SH-SY5Y (cell line): ENCODE data around the gene SCYGR2.

Source experiments
- GATA2 ChIP-seq: IDR thresholded peaks from 2 replicates; pipeline ENCODE4 v1.6.1; 2011; ENCODE audit warnings: mild to moderate bottlenecking, low read depth, low read length
- GATA3 ChIP-seq: IDR thresholded peaks from 2 replicates; pipeline ENCODE4 v1.6.1; 2011; ENCODE audit warnings: low read depth, mild to moderate bottlenecking, low read length, moderate library complexity

The SCYGR2 gene

DNA sequence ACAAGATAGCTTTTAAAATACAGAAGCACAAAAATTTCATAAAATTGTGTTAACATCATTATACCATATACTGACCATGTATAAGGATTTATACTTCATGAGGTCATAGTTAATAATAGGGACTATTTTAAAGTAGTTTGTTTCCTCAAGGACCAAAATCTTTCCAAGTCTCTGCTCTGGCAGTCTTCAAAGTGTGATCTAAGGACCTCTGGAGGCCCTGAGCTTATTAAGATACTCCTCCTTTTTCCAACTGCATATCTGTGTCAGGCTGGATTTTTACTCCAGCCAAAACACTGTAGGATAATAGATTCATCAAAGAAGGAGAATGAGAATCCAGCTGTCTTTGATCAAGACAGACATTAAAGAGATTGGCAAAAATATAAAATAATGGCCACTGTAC is 1.7 kb upstream of the SCYGR2 start:
- TF ChIP-seq GATA2 (no peak), GATA3 (no peak)

DNA sequence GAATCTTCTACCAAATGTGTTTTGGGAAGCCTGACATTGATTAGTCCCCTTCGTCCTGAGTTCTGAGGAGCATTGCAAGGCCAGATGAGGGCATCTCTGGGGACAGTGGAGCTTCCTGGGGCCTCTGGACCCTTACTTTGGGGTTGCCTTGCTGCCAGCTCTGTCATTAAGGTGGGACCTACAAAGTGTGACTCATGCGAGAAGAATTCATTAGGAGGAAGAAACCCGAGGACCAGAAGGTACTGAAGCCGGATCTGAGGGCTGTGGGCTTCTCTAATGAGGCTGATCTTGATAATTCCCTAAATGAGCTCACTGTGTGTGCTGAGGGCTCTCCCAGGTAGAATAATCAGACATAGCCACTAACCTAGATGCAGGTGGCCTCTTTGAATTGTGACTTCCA is 695 bp upstream of the SCYGR2 start:
- TF ChIP-seq GATA2 (no peak), GATA3 (no peak)

DNA sequence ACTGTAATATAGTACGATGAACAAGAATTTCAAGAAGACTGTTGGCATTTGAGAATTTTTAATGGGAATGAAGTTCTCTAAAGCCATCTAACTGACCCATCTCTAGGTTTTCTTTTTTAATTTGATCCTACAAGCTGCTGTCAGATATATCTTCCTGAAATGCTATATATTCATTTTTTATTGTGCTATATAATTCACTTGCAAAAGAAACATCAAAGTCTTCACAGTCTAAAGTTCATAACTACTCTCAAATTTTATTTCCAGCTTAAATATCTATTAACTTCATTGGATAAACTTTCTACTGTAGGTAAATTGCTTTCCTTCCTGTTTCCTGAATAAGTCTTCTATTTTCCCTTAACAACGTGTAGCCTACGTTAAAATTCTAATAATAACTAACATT is 3.7 kb downstream of the SCYGR2 start:
- TF ChIP-seq GATA2 (no peak), GATA3 (no peak)

DNA sequence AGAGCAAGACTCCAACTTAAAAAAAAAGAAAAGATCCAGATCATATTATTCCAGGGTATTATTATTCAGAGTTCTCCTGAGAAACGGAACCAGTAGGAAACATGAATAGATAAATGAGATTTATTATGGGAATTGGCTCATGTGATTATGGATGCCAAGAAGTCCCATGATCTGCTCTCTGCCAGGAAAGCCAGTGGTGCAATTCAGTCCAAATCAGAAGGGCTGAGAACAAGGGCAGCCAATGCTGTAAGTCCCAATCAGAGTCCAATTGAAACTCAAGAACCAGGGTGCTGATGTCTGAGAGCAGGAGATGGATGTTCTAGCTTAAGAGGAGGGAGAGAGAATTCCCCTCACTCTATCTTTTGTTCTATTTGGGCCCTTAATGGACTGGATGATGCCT is 7.8 kb downstream of the SCYGR2 start:
- TF ChIP-seq GATA2: no peak
- no peak for TF ChIP-seq GATA3

DNA sequence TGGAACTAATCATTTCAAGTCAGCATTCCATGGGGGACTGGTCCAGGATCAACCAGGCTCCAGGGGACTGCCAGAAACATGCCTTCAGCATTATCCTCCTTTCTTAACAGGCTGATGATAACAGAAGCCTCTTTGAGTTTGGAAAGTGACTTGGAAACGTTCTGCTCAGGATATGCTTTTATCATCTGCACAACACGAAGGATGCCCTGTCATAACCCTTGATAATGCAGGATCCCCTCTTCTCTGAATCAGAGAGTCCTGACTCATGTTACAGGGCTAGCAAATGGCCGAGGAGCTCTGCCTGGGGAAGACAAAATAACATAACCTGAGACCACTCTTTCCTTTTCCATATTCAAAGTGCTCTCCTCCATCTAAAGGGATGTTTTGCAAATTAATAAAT is 9.2 kb downstream of the SCYGR2 start:
- TF ChIP-seq GATA3: no peak
- TF ChIP-seq GATA2: no peak

DNA sequence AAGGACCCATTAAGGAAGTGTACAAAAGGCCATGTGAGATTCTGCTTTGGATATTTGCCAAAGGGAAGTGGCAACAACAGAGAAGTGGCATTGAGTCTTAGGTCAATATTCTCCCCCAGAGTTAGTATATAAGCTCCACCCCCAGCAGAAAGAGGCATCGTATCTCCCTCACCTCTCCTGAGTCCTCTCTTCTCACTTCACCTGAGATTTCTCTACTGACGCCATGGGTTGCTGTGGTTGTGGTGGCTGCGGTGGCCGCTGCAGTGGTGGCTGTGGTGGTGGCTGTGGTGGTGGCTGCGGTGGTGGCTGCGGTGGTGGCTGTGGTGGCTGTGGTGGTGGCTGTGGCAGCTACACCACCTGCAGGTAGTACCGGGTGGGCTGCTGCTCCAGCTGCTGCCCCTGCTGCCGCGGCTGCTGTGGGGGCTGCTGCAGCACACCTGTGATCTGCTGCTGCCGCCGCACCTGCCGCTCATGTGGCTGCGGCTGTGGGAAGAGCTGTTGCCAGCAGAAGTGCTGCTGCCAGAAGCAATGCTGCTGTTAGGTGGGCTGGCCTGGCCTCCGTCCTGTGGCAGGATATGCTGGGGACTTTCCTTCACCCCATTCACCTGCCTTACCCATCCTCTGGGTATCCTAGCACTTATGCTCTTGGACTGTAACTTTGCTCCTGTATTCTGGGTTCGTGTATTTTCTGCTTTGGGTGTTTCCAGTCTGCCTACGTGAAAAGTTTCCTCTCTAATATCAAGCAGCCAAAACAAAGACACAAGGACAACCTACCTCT is 10.1 kb downstream of the SCYGR2 start:
- TF ChIP-seq GATA2 (no peak), GATA3 (no peak)

DNA sequence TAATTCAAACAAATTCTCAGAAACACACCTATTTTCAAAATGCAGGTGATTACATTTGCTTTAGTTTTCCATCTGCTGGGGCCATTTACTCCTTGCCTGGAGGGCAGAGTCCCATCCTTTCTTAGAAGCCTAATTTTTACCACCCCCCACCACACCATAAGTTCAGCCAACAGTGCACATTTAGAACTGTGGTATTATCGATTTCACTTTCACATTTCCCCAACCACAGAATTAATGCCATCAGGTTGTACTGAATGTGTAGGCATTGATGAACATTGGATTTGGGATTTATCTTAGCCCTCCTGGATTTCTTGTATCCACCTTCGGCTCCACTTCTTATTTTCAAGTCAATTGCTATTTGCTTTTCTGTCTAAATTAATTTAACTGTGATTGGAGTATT is 11.4 kb downstream of the SCYGR2 start:
- TF ChIP-seq GATA2 (no peak), GATA3 (no peak)

DNA sequence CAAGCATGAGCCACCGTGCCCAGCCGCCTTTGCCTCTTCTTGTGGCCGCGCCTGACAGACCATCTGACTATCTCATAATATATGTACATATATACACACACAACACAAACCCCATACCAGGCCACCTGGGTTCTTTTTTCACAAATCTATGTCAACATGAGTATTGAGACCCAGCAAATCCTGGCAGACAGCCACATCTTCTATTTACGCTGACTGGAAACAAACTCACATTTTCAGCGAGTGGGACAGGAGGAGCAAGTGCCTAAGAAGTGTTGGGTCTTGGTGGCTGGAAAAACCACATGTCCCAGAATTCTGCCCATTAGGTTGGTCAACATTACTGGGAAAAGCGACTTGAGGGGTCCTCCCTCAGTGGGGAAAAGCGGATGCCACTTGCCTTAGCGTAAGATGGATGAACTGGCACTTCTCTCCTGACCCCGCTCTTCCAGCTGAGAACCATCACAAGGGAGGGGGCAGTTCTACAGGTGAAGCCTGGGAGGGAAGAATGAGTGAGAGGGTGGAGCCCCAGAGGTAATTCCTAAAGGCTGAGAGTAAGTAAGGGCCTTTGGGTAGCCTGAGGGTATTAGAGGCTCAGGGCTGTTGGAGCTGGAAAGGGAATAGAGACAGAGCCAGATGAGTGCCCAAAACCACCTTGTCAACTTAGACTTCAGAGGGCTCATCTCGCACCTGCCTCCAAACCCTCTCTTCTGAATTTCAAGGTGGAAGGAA is 14.0 kb downstream of the SCYGR2 start:
- TF ChIP-seq GATA3: no peak
- TF ChIP-seq GATA2: no peak

DNA sequence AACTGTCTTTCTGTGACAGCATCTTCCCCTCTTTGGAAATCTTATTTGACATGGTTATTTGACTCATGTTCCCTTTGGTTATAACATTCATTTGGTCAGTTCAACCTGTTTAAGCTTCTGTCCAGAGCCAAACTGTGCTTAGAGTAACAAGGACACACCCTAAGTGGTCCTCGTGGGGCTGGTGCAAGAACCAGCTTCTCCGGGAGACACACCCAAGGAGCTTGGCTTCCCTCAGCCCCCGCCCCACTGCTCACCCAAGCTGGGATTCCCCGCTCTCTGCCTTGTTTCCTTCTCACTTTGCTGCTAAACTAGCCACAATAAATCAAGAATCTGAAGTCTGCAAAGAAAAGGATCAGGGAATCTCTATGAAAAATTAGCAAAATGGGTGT is 14.6 kb downstream of the SCYGR2 start:
- TF ChIP-seq GATA3 (no peak), GATA2 (no peak)

DNA sequence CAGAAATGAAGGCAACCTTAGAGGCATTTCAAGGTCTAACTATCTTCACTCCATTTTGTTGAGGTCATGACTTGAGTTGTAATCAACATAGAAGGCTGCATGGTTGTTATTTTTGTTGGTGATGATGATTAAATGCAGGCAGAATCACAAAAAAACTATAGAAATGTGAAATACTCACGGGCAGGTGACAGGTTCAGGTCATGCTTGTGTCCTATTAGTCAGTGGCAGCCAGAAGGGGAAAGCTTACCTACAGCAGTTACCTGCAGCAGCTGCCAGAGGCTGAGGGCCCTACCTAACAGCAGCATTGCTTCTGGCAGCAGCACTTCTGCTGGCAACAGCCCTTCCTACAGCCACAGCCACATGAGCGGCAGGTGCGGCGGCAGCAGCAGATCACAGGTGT is 15.6 kb downstream of the SCYGR2 start:
- TF ChIP-seq GATA2: no peak
- no peak for TF ChIP-seq GATA3

DNA sequence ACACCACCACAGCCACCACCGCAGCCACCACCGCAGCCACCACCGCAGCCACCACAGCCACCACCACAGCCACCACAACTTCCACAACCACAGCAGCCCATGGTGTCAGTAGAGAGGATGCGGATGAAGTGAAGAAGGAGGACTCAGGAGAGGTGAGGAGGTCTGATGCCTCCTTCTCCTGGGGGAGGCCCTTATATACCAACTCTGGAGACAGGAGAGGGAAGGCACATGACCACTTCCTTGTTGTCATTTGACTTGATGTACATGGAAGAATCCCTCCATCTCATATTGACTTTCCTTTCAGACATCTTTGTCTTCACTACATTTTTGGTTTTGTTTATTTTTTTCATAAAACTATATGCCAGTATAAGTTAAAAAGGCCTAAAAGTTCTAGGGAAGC is 16.0 kb downstream of the SCYGR2 start, which contains the start of gene SCYGR3:
Gene SCYGR3 (minus strand): TSS at position 101 of the 400 bp plus-strand sequence. CDS start 0 bp downstream, at position 101.
- TF ChIP-seq GATA2: no peak
- TF ChIP-seq GATA3: no peak

DNA sequence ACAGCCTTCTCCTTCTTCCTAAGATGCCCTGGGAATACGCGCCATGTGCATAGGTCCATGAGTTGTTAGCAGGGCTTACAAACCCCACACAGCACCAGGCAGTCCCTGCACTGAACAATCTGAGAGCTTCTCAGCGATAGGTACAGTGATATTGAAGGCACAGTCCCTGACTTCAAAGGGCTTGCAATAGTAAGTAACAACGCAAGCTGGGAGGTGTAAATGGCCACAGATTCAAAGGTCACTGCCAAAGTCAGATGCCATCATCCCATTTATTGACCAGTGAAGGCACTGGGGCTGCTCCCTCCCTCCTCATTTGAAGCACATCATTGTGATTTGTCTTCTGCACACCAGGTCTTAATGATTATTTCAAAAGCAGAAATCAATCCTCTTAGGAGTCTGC is 16.5 kb downstream of the SCYGR2 start:
- TF ChIP-seq GATA2: no peak
- no peak for TF ChIP-seq GATA3

DNA sequence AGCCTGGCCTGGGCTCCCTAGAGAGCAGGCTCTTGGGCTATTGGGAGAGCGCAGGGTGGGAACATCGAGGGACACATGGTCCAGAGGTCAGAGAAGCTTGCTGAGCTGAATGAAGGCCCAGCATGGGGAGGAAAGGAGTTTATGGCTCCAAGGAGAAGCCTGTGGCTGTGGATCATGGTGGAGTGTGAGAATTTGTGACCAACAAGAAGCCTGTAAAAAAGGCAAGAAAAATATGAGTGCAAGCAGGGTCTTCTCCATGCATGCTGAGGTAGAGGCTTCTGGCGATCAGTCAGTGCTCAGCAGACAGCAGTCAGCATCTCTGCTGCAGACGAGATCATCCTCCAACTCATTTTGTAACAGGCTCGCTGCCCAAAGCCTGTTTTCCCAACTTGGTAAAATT is 17.2 kb downstream of the SCYGR2 start:
- TF ChIP-seq GATA3 (no peak), GATA2 (no peak)

DNA sequence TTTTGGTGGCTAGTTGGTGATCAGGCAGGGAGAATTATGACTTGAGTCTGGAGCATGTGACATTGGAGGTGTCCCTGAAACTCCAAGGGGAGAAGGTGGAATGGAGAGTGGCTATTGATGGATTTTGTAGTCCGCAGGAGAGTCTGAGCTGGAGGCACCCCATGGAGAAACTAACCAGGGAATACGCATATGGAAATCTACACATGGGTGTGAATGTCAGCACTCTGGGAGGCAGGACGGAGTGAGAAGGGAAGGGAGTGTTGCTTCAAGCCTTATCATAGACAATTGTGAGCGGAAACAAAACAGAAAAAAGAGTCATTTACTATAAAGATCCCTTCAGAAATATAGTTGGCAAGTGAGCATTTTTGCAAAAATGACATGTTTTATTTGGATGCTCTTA is 17.9 kb downstream of the SCYGR2 start:
- TF ChIP-seq GATA3 (no peak), GATA2 (no peak)
